IMR-90 (cell line): ENCODE results near the gene KCNIP1. TPM values are rescaled to one million over a fixed set of nuclear protein-coding genes. Genes with fewer than 3 reads are reported as not detected.

Experiments used
- ATAC-seq: fragments of 200-7000 bp; cut with Tn5 transposase; 2 replicates; pipeline ENCODE4 v1.9.1; 2020; ENCODE audit warnings: low read depth, mild to moderate bottlenecking, moderate library complexity
- BruUV-seq: library from RNA; stranded (reverse); fragments of 400-500 nt; replicated peaks from 2 replicates; lab custom pipeline; 2021; lab: Mats Ljungman, UMichigan
- CTCF ChIA-PET: fragments of 300-600 bp; formaldehyde crosslinking; extraction: SDS; loops from one replicate; lab custom pipeline; 2021; ENCODE audit warnings: antibody characterized with exemption; lab: Yijun Ruan, JAX
- POLR2A ChIA-PET: fragments of 300-600 bp; sonication (Branson Sonifier 250); formaldehyde crosslinking; loops from one replicate; lab custom pipeline; 2022; ENCODE audit warnings: antibody characterized with exemption; ENCODE audit not compliant: unreplicated experiment; lab: Charles Lee
- DNase-seq: peaks from one replicate; pipeline ENCODE4 v3.0.0; 2013
- H2AFZ ChIP-seq: replicated peaks from 2 replicates; pipeline ENCODE3; 2013; ENCODE audit warnings: low read length, mild to moderate bottlenecking; ENCODE audit not compliant: poor library complexity
- H2AK5ac ChIP-seq: 2 replicates; pipeline ENCODE4 v1.6.1; 2013; ENCODE audit warnings: low read depth, low read length, inconsistent platforms
- H2AK9ac ChIP-seq: replicated peaks from 2 replicates; pipeline ENCODE3; 2013; ENCODE audit warnings: mild to moderate bottlenecking, low read depth, low read length, moderate library complexity; ENCODE audit not compliant: poor library complexity
- H2BK120ac ChIP-seq: 2 replicates; pipeline ENCODE4 v1.6.1; 2013; ENCODE audit warnings: low read depth, low read length, inconsistent platforms
- H2BK15ac ChIP-seq: 3 replicates; pipeline ENCODE4 v1.6.1; 2013; ENCODE audit warnings: low read depth, low read length, inconsistent platforms
- H2BK20ac ChIP-seq: 2 replicates; pipeline ENCODE4 v1.6.1; 2013; ENCODE audit warnings: low read depth, mild to moderate bottlenecking, inconsistent platforms, low read length, moderate library complexity
- H2BK5ac ChIP-seq: 2 replicates; pipeline ENCODE4 v1.6.1; 2013; ENCODE audit warnings: mild to moderate bottlenecking, low read depth, low read length, inconsistent platforms; ENCODE audit not compliant: poor library complexity, severe bottlenecking
- H3K14ac ChIP-seq: replicated peaks from 2 replicates; pipeline ENCODE4 v1.6.1; 2013; ENCODE audit warnings: low read depth, low read length, inconsistent platforms
- H3K18ac ChIP-seq: 2 replicates; pipeline ENCODE4 v1.6.1; 2013; ENCODE audit warnings: low read depth, low read length, control low read depth
- H3K23ac ChIP-seq: 2 replicates; pipeline ENCODE4 v1.6.1; 2013; ENCODE audit warnings: low read depth, low read length, inconsistent platforms
- H3K27ac ChIP-seq: 2 replicates; pipeline ENCODE4 v1.5.1; 2013; ENCODE audit warnings: mild to moderate bottlenecking, control low read depth, low read length; ENCODE audit not compliant: insufficient read depth
- H3K27me3 ChIP-seq: 2 replicates; pipeline ENCODE4 v1.6.1; 2013; ENCODE audit warnings: low read length; ENCODE audit not compliant: control insufficient read depth, insufficient read depth
- H3K36me3 ChIP-seq: 2 replicates; pipeline ENCODE4 v1.6.1; 2013; ENCODE audit warnings: low read length, mixed read lengths; ENCODE audit not compliant: control insufficient read depth, insufficient read depth
- H3K4ac ChIP-seq: 2 replicates; pipeline ENCODE4 v1.6.1; 2013; ENCODE audit warnings: low read depth, low read length, inconsistent platforms
- H3K4me1 ChIP-seq: 2 replicates; pipeline ENCODE4 v1.6.1; 2013; ENCODE audit warnings: low read length, mixed read lengths; ENCODE audit not compliant: control insufficient read depth, insufficient read depth
- H3K4me2 ChIP-seq: 2 replicates; pipeline ENCODE4 v1.6.1; 2013; ENCODE audit warnings: low read depth, mild to moderate bottlenecking, control low read depth, low read length, moderate library complexity
- H3K4me3 ChIP-seq: 2 replicates; pipeline ENCODE4 v1.5.1; 2013; ENCODE audit warnings: low read depth, mild to moderate bottlenecking, control low read depth, low read length, moderate library complexity; ENCODE audit not compliant: insufficient read depth
- H3K56ac ChIP-seq: 2 replicates; pipeline ENCODE4 v1.6.1; 2013; ENCODE audit warnings: low read length, inconsistent platforms; ENCODE audit not compliant: insufficient read depth; ENCODE audit errors: extremely low read depth
- H3K79me1 ChIP-seq, 2 experiments: 2 replicates each; pipeline ENCODE4 v1.6.1; 2013; ENCODE audit warnings: low read length in 2 of 2, inconsistent platforms in 1 of 2, low read depth in 1 of 2
- H3K9ac ChIP-seq: 2 replicates; pipeline ENCODE4 v1.6.1; 2013; ENCODE audit warnings: low read depth, low read length, control low read depth
- H3K9me1 ChIP-seq: 2 replicates; pipeline ENCODE4 v1.6.1; 2013; ENCODE audit warnings: low read length, inconsistent platforms; ENCODE audit not compliant: insufficient read depth
- H3K9me3 ChIP-seq: 2 replicates; pipeline ENCODE4 v1.6.1; 2013; ENCODE audit warnings: low read length; ENCODE audit not compliant: control insufficient read depth, insufficient read depth
- H4K20me1 ChIP-seq: 2 replicates; pipeline ENCODE4 v1.6.1; 2013; ENCODE audit warnings: low read length, inconsistent platforms; ENCODE audit not compliant: insufficient read depth
- H4K5ac ChIP-seq: 2 replicates; pipeline ENCODE4 v1.6.1; 2013; ENCODE audit warnings: mild to moderate bottlenecking, low read depth, low read length, control low read depth
- H4K8ac ChIP-seq, 2 experiments: 2 replicates each; pipeline ENCODE4 v1.6.1; 2013; ENCODE audit warnings: low read depth in 2 of 2, low read length in 2 of 2, control low read depth in 1 of 2, inconsistent platforms in 1 of 2
- H4K91ac ChIP-seq: 2 replicates; pipeline ENCODE4 v1.6.1; 2013; ENCODE audit warnings: low read depth, low read length, inconsistent platforms; ENCODE audit not compliant: insufficient read depth
- BHLHE40 ChIP-seq: fragments of 150-350 bp; IDR thresholded peaks from 2 replicates; pipeline ENCODE4 v1.6.1; 2016; ENCODE audit warnings: mild to moderate bottlenecking, low read depth, low read length
- CEBPB ChIP-seq: IDR thresholded peaks from 2 replicates; pipeline ENCODE4 v1.6.1; 2012; ENCODE audit warnings: low read depth, low read length, improper control_type of control experiment
- CTCF ChIP-seq: conservative IDR thresholded peaks from 2 replicates; pipeline ENCODE4 v1.5.1; 2012; ENCODE audit warnings: mild to moderate bottlenecking, low read depth, low read length, improper control_type of control experiment
- ELK1 ChIP-seq: fragments of 150-350 bp; IDR thresholded peaks from 2 replicates; pipeline ENCODE4 v1.6.1; 2016; ENCODE audit warnings: low read depth, mild to moderate bottlenecking, low read length, moderate library complexity, borderline replicate concordance
- FOS ChIP-seq: fragments of 150-350 bp; IDR thresholded peaks from 2 replicates; pipeline ENCODE4 v1.6.1; 2016; ENCODE audit warnings: low read depth, low read length
- MXI1 ChIP-seq: IDR thresholded peaks from 2 replicates; pipeline ENCODE4 v1.6.1; 2012; ENCODE audit warnings: low read depth, mild to moderate bottlenecking, low read length, moderate library complexity, borderline replicate concordance
- NFE2L2 ChIP-seq: fragments of 150-350 bp; IDR thresholded peaks from 2 replicates; pipeline ENCODE4 v1.6.1; 2016; ENCODE audit warnings: low read depth, mild to moderate bottlenecking, low read length
- POLR2A ChIP-seq: IDR thresholded peaks from 2 replicates; pipeline ENCODE4 v1.6.1; 2012; ENCODE audit warnings: mild to moderate bottlenecking, low read depth, low read length
- RAD21 ChIP-seq: IDR thresholded peaks from 2 replicates; pipeline ENCODE4 v1.6.1; 2012; ENCODE audit warnings: low read length, improper control_type of control experiment
- RCOR1 ChIP-seq: IDR thresholded peaks from 2 replicates; pipeline ENCODE4 v1.6.1; 2012; ENCODE audit warnings: mild to moderate bottlenecking, low read length, improper control_type of control experiment; ENCODE audit not compliant: insufficient replicate concordance
- RFX5 ChIP-seq: IDR thresholded peaks from 2 replicates; pipeline ENCODE4 v1.8.0; 2012; ENCODE audit warnings: low read depth, mild to moderate bottlenecking, low read length, moderate library complexity
- WGBS, 2 experiments: methylation state at CpG; one replicate each; pipeline versions ENCODE4 v1.1.5 to v1.1.7; 2013; ENCODE audit warnings: missing lambda C conversion rate in 2 of 2; ENCODE audit not compliant: insufficient read length in 1 of 2; ENCODE audit errors: extremely low coverage in 2 of 2; 5-methylcytosine and 5-hydroxymethylcytosine counted together
- dilution Hi-C: fragments of 300-500 bp; cut with HindIII; formaldehyde crosslinking; loops from one replicate; pipeline ENCODE4 v1.14.3; 2018; ENCODE audit warnings: low sequenced_read_pairs; ENCODE audit not compliant: unreplicated experiment
- in situ Hi-C: fragments of 300-500 bp; cut with MboI; formaldehyde crosslinking; loops from 3 replicates; pipeline ENCODE4 v1.14.3; 2019; ENCODE audit warnings: low sequenced_read_pairs, inconsistent platforms, mixed read lengths
- intact Hi-C: fragments of 100-400 bp; cut with micrococcal nuclease; formaldehyde crosslinking; loops from 2 replicates; pipeline ENCODE4 v1.10.0; 2022
- polyA plus RNA-seq, 3 experiments: library from polyadenylated mRNA; depleted of rRNA; stranded (reverse); fragments of >200 nt; gene quantifications; 2 replicates each; pipeline ENCODE4 v1.2.3, GENCODE V29; 2012; ENCODE audit warnings: low replicate concordance in 1 of 3
- total RNA-seq: library from RNA; depleted of rRNA; stranded (reverse); fragments of >200 nt; gene quantifications from 2 replicates; pipeline ENCODE4 v1.2.3, GENCODE V29; 2012

KCNIP1 gene
- total and polyA plus RNA-seq, 2 of the 4 experiments (the other 2 are of a cell fraction) = not detected

GRCh38 chr5:170569101-170569500 is 65.3 kb downstream of the KCNIP1 start:
- no peak for ATAC-seq
- Histone ChIP-seq H3K27ac (no peak overlapping the region), H3K9me1 (no peaks in the 10 kb centered on the region), H2AK9ac (no peak overlapping the region), H4K5ac (no peak overlapping the region), H3K36me3 (no peaks in the 10 kb centered on the region), H4K8ac (no peak overlapping the region), H3K79me1 (no peaks in the 10 kb centered on the region), H3K4ac (no peak overlapping the region), H4K20me1 (no peaks in the 10 kb centered on the region), H2BK15ac (no peak overlapping the region), H3K27me3 (no peaks in the 10 kb centered on the region; the same call in none of the 2 replicates), H2BK120ac (no peak overlapping the region), H3K4me3 (no peak overlapping the region), H3K23ac (no peak overlapping the region), H2AK5ac (no peak overlapping the region), H3K9ac (no peak overlapping the region), H3K9me3 (no peaks in the 10 kb centered on the region), H2BK5ac (no peak overlapping the region), H2BK20ac (no peak overlapping the region), H3K4me1 (no peaks in the 10 kb centered on the region), H3K56ac (no peak overlapping the region), H3K14ac (no peak overlapping the region), H3K18ac (no peak overlapping the region), H4K91ac (no peak overlapping the region), H2AFZ (no peak overlapping the region), H3K4me2 (no peak overlapping the region)
- no TSS peak for BruUV-seq
- WGBS, 2 experiments = no CpG with 5 or more reads among the region's 5 CpGs
- in situ Hi-C loops = no loop called here
- DNase-seq = no peak
- intact Hi-C loops = no loop called here
- CTCF ChIA-PET = no interaction called here
- dilution Hi-C loops = no loop called here
- TF ChIP-seq RFX5 = no peak
- TF ChIP-seq CEBPB = no peak
- TF ChIP-seq NFE2L2 = no peak
- no peak for TF ChIP-seq ELK1
- TF ChIP-seq FOS = no peak
- no peak for TF ChIP-seq RAD21
- no peak for TF ChIP-seq BHLHE40
- no peak for TF ChIP-seq MXI1
- no peak for TF ChIP-seq RCOR1
- TF ChIP-seq CTCF = no peak
- TF ChIP-seq POLR2A = no peak
- POLR2A ChIA-PET = no interaction called here
